Colonic mucosa (tissue), 4 donors: ENCODE data around the gene RPLP1. TPM values are rescaled to one million over a fixed set of nuclear protein-coding genes. Genes with fewer than 3 reads are reported as not detected.

Experiments
- DNase-seq: peaks from one replicate; pipeline ENCODE4 v3.0.0-alpha.2; 2020
- H3K27ac ChIP-seq: fragments of 200-600 bp; one replicate; pipeline ENCODE4 v1.8.0; 2021
- H3K27me3 ChIP-seq: fragments of 200-600 bp; one replicate; pipeline ENCODE4 v1.8.0; 2021
- H3K36me3 ChIP-seq: fragments of 200-600 bp; one replicate; pipeline ENCODE4 v1.8.0; 2021
- H3K4me1 ChIP-seq: fragments of 200-600 bp; one replicate; pipeline ENCODE4 v1.8.0; 2021; ENCODE audit warnings: mild to moderate bottlenecking
- H3K4me3 ChIP-seq: fragments of 200-600 bp; one replicate; pipeline ENCODE4 v1.8.0; 2021
- H3K9ac ChIP-seq, 2 donors: one replicate each; pipeline ENCODE4 v1.7.0; 2013; ENCODE audit warnings: control low read depth in 2 of 2, low read depth in 2 of 2, low read length in 2 of 2
- H3K9me3 ChIP-seq: fragments of 200-600 bp; one replicate; pipeline ENCODE4 v1.8.0; 2021
- intact Hi-C: fragments of 100-400 bp; cut with DNase I; formaldehyde crosslinking; loops from one replicate; pipeline ENCODE4 v1.14.1; 2022
- total RNA-seq, 2 donors: library from RNA; stranded (reverse); fragmentation: NEBNext Ultra II Directional in 1 of 2; extraction: Animal tissue kit (Norgen Biotek cat#: 25700) in 1 of 2; gene quantifications; one replicate each; pipeline ENCODE4 v1.2.1, GENCODE V29; 2021
- TF ChIP-seq, protein P1 (sequence below): fragments of 200-600 bp; IDR thresholded peaks from one replicate; pipeline ENCODE4 v1.8.0; 2022; ENCODE audit warnings: antibody characterized with exemption, mild to moderate bottlenecking
- donor health status: healthy.
- donor health status: DM: no; HTN: no; CAD: no.
- donor health status: DM: no; HTN: no; CAD: no.

RPLP1 gene
- 1,000 to 10,000 TPM; 1,531 to 1,739 TPM for total RNA-seq

- Histone ChIP-seq H3K4me1 (peaks cover 8% of the 10 kb centered on the region), H3K27ac (peak within 1 kb of the TSS; percentile 69), H3K4me3 (peak within 1 kb of the TSS; percentile 71), H3K27me3 (no peaks in the 10 kb centered on the region), H3K9me3 (no peaks in the 10 kb centered on the region), H3K36me3 (peaks cover 5% of the 10 kb centered on the region), H3K9ac (peak within 1 kb of the TSS; percentile 86 to 87)
- TF ChIP-seq, protein P1, sequence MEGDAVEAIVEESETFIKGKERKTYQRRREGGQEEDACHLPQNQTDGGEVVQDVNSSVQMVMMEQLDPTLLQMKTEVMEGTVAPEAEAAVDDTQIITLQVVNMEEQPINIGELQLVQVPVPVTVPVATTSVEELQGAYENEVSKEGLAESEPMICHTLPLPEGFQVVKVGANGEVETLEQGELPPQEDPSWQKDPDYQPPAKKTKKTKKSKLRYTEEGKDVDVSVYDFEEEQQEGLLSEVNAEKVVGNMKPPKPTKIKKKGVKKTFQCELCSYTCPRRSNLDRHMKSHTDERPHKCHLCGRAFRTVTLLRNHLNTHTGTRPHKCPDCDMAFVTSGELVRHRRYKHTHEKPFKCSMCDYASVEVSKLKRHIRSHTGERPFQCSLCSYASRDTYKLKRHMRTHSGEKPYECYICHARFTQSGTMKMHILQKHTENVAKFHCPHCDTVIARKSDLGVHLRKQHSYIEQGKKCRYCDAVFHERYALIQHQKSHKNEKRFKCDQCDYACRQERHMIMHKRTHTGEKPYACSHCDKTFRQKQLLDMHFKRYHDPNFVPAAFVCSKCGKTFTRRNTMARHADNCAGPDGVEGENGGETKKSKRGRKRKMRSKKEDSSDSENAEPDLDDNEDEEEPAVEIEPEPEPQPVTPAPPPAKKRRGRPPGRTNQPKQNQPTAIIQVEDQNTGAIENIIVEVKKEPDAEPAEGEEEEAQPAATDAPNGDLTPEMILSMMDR: no peak
- DNase-seq: peak; percentile 96
- intact Hi-C loops: no loop called here
Measured at GRCh38 chr15:69452692-69453521, at the start of gene RPLP1. TSS of gene RPLP1 (plus strand) at chr15:69452818. CDS start at chr15:69452949, 131 bp downstream.

DNA sequence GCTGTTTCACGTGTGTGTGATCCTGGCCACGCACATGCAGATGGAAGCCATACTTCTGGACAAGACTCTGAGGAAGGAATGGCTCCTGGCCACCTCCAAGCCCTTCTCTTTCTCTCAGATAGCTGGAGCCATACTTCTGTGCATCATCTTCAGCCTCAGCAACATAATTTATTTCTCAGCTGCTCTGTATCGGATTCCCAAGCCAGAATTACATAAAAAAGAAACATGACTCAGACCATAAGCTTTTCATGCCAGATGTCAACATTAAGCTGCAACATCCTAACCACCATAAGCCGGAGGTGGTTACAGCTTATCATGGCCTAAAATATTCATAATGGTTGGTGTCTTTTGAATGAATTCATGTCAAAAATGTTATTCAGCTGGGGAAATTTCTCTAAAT lies 49.0 kb upstream of the RPLP1 start:
- H3K27me3 ChIP-seq: no peaks in the 10 kb centered on the region
- TF ChIP-seq, protein P1: no peak
- H3K4me1 ChIP-seq: no peaks in the 10 kb centered on the region
- H3K9ac ChIP-seq: no peak overlapping the region
- DNase-seq: no peak
- intact Hi-C loops: no loop called here
- H3K36me3 ChIP-seq: no peaks in the 10 kb centered on the region
- H3K9me3 ChIP-seq: no peaks in the 10 kb centered on the region
- H3K4me3 ChIP-seq: no peak overlapping the region
- H3K27ac ChIP-seq: no peak overlapping the region

GRCh38 chr15:69405110-69405509 lies 47.5 kb upstream of the RPLP1 start:
- H3K9me3 ChIP-seq: no peaks in the 10 kb centered on the region
- H3K27ac ChIP-seq: no peak overlapping the region
- TF ChIP-seq, protein P1: no peak
- no peak overlapping the region for H3K9ac ChIP-seq
- no peak overlapping the region for H3K4me3 ChIP-seq
- no peak for DNase-seq
- no peaks in the 10 kb centered on the region for H3K27me3 ChIP-seq
- H3K36me3 ChIP-seq: no peaks in the 10 kb centered on the region
- intact Hi-C loops: no loop called here
- H3K4me1 ChIP-seq: no peaks in the 10 kb centered on the region

GRCh38 chr15:69407719-69408400 lies 44.8 kb upstream of the RPLP1 start:
- Histone ChIP-seq H3K4me3 (no peak overlapping the region), H3K4me1 (no peaks in the 10 kb centered on the region), H3K36me3 (no peaks in the 10 kb centered on the region), H3K9ac (no peak overlapping the region), H3K27me3 (no peaks in the 10 kb centered on the region), H3K9me3 (no peaks in the 10 kb centered on the region), H3K27ac (no peak overlapping the region)
- TF ChIP-seq, protein P1: no peak
- DNase-seq: no peak
- intact Hi-C loops: no loop called here

- no peak overlapping the region for H3K27ac ChIP-seq
- no peaks in the 10 kb centered on the region for H3K27me3 ChIP-seq
- intact Hi-C loops: no loop called here
- H3K4me3 ChIP-seq: no peak overlapping the region
- no peaks in the 10 kb centered on the region for H3K36me3 ChIP-seq
- no peak for DNase-seq
- H3K4me1 ChIP-seq: no peaks in the 10 kb centered on the region
- TF ChIP-seq, protein P1: no peak
- no peak overlapping the region for H3K9ac ChIP-seq
- H3K9me3 ChIP-seq: no peaks in the 10 kb centered on the region
Measured at GRCh38 chr15:69408841-69409240, 43.8 kb upstream of the RPLP1 start.
